Measurements from ENCODE around the gene IL32.
"Not testable (repeated sequence)": the region's sequence is repeated elsewhere in the genome, so short reads cannot be mapped to it uniquely, and the experiment has no call there.

IL32 gene

DNA sequence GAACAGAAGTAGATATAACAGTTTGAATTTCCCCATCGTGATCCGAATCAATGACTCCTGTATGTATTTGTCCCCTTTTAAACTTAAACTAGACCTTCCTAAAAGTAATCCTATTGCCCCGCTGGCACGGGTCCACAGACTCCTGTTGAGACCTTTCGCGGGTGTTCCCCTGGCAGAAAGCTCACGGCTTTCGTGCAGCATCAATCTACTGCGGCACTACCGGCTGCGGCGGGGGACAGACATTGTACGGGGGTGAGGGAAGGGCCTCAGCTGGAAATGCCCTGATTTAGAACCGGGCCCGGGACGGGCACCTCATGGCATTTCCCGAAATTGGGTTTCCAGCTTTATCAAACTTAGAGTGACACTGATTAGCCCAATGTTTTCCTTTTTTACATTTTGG, 14.6 kb downstream of the IL32 start:
- no peak for ATAC-seq
- TF ChIP-seq, protein P1, sequence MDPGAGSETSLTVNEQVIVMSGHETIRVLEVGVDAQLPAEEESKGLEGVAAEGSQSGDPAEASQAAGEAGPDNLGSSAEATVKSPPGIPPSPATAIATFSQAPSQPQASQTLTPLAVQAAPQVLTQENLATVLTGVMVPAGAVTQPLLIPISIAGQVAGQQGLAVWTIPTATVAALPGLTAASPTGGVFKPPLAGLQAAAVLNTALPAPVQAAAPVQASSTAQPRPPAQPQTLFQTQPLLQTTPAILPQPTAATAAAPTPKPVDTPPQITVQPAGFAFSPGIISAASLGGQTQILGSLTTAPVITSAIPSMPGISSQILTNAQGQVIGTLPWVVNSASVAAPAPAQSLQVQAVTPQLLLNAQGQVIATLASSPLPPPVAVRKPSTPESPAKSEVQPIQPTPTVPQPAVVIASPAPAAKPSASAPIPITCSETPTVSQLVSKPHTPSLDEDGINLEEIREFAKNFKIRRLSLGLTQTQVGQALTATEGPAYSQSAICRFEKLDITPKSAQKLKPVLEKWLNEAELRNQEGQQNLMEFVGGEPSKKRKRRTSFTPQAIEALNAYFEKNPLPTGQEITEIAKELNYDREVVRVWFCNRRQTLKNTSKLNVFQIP (CRISPR knock-in tag; IDR thresholded peaks at IDR 0.05; ENCODE audit: borderline replicate concordance, low read depth) = no peak
- TF ChIP-seq, protein P2, sequence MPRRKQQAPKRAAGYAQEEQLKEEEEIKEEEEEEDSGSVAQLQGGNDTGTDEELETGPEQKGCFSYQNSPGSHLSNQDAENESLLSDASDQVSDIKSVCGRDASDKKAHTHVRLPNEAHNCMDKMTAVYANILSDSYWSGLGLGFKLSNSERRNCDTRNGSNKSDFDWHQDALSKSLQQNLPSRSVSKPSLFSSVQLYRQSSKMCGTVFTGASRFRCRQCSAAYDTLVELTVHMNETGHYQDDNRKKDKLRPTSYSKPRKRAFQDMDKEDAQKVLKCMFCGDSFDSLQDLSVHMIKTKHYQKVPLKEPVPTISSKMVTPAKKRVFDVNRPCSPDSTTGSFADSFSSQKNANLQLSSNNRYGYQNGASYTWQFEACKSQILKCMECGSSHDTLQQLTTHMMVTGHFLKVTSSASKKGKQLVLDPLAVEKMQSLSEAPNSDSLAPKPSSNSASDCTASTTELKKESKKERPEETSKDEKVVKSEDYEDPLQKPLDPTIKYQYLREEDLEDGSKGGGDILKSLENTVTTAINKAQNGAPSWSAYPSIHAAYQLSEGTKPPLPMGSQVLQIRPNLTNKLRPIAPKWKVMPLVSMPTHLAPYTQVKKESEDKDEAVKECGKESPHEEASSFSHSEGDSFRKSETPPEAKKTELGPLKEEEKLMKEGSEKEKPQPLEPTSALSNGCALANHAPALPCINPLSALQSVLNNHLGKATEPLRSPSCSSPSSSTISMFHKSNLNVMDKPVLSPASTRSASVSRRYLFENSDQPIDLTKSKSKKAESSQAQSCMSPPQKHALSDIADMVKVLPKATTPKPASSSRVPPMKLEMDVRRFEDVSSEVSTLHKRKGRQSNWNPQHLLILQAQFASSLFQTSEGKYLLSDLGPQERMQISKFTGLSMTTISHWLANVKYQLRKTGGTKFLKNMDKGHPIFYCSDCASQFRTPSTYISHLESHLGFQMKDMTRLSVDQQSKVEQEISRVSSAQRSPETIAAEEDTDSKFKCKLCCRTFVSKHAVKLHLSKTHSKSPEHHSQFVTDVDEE (CRISPR knock-in tag; IDR thresholded peaks at IDR 0.05) = no peak

DNA sequence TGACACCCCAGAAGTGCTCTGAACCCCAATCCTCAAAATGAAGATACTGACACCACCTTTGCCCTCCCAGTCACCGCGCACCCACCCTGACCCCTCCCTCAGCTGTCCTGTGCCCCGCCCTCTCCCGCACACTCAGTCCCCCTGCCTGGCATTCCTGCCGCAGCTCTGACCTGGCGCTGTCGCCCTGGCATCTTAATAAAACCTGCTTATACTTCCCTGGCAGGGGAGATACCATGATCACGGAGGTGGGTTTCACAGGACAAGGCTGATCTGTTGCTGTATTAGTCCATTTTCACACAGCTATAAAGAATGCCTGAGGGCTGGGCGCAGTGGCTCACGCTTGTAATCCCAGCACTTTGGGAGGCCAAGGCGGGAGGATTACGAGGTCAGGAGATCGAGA, 16.5 kb downstream of the IL32 start:
- not testable (repeated sequence) for ATAC-seq

DNA sequence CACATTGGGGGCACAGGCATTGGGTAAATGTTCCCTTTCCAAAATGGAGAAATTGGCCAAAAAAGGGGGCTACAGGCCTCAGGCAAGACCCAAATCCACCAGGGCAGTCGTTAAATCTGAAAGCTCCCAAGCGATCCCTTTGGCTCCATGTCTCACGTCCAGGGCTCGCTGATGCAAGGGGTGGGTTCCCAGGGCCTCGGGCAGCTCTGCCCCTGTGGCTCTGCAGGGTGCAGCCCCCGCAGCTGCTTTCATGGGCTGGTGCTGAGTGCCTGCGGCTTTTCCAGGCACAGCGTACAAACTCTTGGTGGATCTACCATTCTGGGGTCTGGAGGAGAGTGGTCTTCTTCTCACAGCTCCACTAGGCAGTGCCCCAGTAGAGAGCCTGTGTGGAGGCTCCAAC, 18.0 kb downstream of the IL32 start:
- not testable (repeated sequence) for ATAC-seq

DNA sequence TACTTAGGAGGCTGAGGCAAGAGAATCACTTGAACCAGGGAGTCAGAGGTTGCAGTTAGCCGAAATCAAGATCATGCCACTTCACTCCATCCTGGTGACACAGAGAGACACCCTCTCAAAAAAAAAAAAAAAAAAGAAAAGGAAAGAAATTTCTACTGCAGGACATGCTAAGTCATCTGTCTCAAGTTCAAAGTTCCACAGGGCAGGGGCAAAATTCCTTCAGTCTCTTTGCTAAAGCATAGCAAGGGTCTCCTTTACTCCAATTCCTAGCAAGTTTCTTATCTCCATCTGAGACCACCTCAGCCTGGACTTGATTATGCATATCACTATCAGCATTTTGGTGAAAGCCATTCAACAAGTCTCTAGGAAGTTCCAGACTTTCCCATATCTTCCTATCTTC, 19.1 kb downstream of the IL32 start:
- no peak for ATAC-seq
- no peak for TF ChIP-seq ZC3H10 (CRISPR knock-in tag; IDR thresholded peaks at IDR 0.05)
- TF ChIP-seq, protein P1 (CRISPR knock-in tag; IDR thresholded peaks at IDR 0.05; ENCODE audit: borderline replicate concordance, low read depth) = no peak
- TF ChIP-seq GLIS3 (CRISPR knock-in tag; IDR thresholded peaks at IDR 0.05) = no peak
- no peak for TF ChIP-seq ARNTL (CRISPR knock-in tag; IDR thresholded peaks at IDR 0.05; ENCODE audit: borderline replicate concordance, low read depth)
- TF ChIP-seq TCF4 (CRISPR knock-in tag; IDR thresholded peaks at IDR 0.05; ENCODE audit: borderline replicate concordance) = no peak
- no peak for TF ChIP-seq SNAI2 (CRISPR knock-in tag; IDR thresholded peaks at IDR 0.05)
- TF ChIP-seq, protein P3, sequence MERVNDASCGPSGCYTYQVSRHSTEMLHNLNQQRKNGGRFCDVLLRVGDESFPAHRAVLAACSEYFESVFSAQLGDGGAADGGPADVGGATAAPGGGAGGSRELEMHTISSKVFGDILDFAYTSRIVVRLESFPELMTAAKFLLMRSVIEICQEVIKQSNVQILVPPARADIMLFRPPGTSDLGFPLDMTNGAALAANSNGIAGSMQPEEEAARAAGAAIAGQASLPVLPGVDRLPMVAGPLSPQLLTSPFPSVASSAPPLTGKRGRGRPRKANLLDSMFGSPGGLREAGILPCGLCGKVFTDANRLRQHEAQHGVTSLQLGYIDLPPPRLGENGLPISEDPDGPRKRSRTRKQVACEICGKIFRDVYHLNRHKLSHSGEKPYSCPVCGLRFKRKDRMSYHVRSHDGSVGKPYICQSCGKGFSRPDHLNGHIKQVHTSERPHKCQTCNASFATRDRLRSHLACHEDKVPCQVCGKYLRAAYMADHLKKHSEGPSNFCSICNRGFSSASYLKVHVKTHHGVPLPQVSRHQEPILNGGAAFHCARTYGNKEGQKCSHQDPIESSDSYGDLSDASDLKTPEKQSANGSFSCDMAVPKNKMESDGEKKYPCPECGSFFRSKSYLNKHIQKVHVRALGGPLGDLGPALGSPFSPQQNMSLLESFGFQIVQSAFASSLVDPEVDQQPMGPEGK (CRISPR knock-in tag; IDR thresholded peaks at IDR 0.05; ENCODE audit: borderline replicate concordance) = no peak
- TF ChIP-seq, protein P4, sequence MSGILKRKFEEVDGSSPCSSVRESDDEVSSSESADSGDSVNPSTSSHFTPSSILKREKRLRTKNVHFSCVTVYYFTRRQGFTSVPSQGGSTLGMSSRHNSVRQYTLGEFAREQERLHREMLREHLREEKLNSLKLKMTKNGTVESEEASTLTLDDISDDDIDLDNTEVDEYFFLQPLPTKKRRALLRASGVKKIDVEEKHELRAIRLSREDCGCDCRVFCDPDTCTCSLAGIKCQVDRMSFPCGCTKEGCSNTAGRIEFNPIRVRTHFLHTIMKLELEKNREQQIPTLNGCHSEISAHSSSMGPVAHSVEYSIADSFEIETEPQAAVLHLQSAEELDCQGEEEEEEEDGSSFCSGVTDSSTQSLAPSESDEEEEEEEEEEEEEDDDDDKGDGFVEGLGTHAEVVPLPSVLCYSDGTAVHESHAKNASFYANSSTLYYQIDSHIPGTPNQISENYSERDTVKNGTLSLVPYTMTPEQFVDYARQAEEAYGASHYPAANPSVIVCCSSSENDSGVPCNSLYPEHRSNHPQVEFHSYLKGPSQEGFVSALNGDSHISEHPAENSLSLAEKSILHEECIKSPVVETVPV (CRISPR knock-in tag; IDR thresholded peaks at IDR 0.05) = no peak
- TF ChIP-seq ZNF70 (CRISPR knock-in tag; IDR thresholded peaks at IDR 0.05) = no peak

DNA sequence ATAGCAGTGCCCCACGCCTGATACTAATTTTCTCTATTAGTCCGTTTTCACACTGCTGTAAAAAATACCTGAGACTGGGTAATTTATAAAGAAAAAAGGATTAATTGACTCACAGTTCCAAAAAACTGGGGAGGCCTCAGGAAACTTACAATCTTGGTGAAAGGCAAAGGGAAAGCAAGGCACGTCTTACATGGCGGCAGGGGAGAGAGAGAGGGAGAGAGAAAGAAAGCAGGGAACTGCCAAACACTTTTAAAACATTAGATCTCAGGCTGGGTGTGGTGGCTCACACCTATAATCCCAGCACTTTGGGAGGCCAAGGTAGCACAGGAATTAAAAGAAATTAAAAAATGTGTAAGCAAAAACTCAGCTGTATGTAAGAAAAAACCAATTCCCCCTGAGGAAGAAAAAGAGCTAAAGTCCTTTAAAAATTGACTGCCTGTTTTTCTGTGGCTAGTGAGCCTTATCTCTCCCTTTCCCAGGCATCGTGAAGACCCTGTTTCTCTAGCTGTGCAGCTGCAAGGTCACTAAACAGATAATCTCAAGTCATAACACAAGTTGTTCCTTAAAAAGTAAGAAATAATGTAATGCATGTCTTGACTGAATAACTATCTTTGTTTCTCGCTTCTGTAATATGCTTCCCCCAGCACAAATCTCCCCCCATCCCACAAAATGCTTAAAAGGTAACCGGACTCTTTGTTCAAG, 19.7 kb downstream of the IL32 start:
- ATAC-seq = no peak
- TF ChIP-seq GLIS3 (CRISPR knock-in tag; IDR thresholded peaks at IDR 0.05) = no peak
- TF ChIP-seq OSR1 (CRISPR knock-in tag; IDR thresholded peaks at IDR 0.05) = no peak
- TF ChIP-seq, protein P5, sequence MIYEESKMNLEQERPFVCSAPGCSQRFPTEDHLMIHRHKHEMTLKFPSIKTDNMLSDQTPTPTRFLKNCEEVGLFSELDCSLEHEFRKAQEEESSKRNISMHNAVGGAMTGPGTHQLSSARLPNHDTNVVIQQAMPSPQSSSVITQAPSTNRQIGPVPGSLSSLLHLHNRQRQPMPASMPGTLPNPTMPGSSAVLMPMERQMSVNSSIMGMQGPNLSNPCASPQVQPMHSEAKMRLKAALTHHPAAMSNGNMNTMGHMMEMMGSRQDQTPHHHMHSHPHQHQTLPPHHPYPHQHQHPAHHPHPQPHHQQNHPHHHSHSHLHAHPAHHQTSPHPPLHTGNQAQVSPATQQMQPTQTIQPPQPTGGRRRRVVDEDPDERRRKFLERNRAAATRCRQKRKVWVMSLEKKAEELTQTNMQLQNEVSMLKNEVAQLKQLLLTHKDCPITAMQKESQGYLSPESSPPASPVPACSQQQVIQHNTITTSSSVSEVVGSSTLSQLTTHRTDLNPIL (CRISPR knock-in tag; IDR thresholded peaks at IDR 0.05; ENCODE audit: low read depth) = no peak
- TF ChIP-seq SNAI2 (CRISPR knock-in tag; IDR thresholded peaks at IDR 0.05) = no peak
- no peak for TF ChIP-seq ZC3H10 (CRISPR knock-in tag; IDR thresholded peaks at IDR 0.05)
- TF ChIP-seq ZFP3 (CRISPR knock-in tag; IDR thresholded peaks at IDR 0.05) = no peak
- no peak for TF ChIP-seq ZNF70 (CRISPR knock-in tag; IDR thresholded peaks at IDR 0.05)
- TF ChIP-seq ZNF565 (CRISPR knock-in tag; conservative IDR thresholded peaks at IDR 0.05; ENCODE audit: low read depth) = no peak
- TF ChIP-seq TCF4 (CRISPR knock-in tag; IDR thresholded peaks at IDR 0.05; ENCODE audit: borderline replicate concordance) = no peak
- TF ChIP-seq ISL1 (CRISPR knock-in tag; IDR thresholded peaks at IDR 0.05) = no peak
- no peak for TF ChIP-seq ZFP30 (CRISPR knock-in tag; IDR thresholded peaks at IDR 0.05)
- no peak for TF ChIP-seq BACH2 (CRISPR knock-in tag; IDR thresholded peaks at IDR 0.05; ENCODE audit: borderline replicate concordance)
- no peak for TF ChIP-seq ARNTL (CRISPR knock-in tag; IDR thresholded peaks at IDR 0.05; ENCODE audit: borderline replicate concordance, low read depth)
- no peak for TF ChIP-seq TOX (CRISPR knock-in tag; IDR thresholded peaks at IDR 0.05; ENCODE audit: borderline replicate concordance)
- TF ChIP-seq ZNF8 (CRISPR knock-in tag; IDR thresholded peaks at IDR 0.05) = no peak
- TF ChIP-seq, protein P2 (CRISPR knock-in tag; IDR thresholded peaks at IDR 0.05) = no peak

Data from SK-N-SH treated with all-trans-retinoic acid at 6 μM for 48 hours (cell line).